ENCODE measurements around the gene CPNE9. TPM values are rescaled to one million over a fixed set of nuclear protein-coding genes. Genes with fewer than 3 reads are reported as not detected.

Gene CPNE9
- polyA plus RNA-seq, 1 of the 3 experiments (the other 2 are of a cell fraction) = 0.03 TPM

DNA sequence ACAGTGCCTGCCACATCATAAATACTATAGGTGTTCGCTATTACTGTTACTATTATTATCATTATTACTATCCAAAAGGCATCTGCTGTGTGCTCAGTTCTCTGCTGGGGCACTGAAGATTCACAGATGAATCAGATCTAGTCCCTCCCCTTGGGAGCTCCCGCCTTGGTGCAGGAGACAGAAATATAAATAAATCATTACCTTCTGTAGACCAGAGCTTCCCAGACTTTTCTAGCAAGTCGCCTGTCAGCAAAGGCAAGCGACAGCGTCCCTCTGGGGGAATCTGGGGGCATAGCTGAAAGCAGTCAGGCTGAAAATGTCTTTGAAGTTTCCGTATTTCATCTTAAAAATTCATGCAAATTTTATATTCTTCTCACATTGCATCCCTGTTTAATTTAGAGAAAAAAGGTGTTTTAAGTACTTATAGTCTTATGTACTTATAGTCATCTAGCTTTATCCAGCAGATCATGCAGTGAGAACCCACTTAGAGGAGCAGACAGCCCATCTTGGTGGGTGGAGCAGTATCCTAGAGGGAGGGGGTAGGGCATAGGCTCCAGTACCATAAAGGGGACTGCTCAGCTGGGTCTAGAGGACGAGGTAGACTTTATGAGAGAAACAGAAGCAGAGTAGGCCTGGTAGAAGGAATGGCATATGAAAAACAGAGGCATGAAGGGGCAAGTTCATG is 17.5 kb downstream of the CPNE9 start:
- H3K4me1 ChIP-seq (ENCODE audit: control insufficient read depth in 1 of 2, insufficient read depth in 2 of 2, low read depth in 1 of 2, low read length in 1 of 2) = no peaks in the 10 kb centered on the region
- peaks cover 8% of the 10 kb centered on the region for H3F3A ChIP-seq (replicated peaks; ENCODE audit: insufficient read depth)
- no peaks in the 10 kb centered on the region for H4K20me1 ChIP-seq (ENCODE audit: insufficient read depth)
- DNase-seq = no peak
- H3K36me3 ChIP-seq (replicated peaks in 1 of 2; ENCODE audit: control insufficient read depth in 1 of 2, insufficient read depth in 2 of 2, low read length in 1 of 2) = no peaks in the 10 kb centered on the region
- no peak overlapping the region for H3K9ac ChIP-seq
- POLR2A ChIA-PET = no interaction called here
- H2AFZ ChIP-seq (ENCODE audit: low read depth) = no peak overlapping the region
- TF ChIP-seq MEF2A (IDR thresholded peaks at IDR 0.05; ENCODE audit: borderline replicate concordance, low read depth) (no peak), NRF1 (IDR thresholded peaks at IDR 0.05; ENCODE audit: low read depth, low read length) (no peak), EP300 (IDR thresholded peaks at IDR 0.05; ENCODE audit: borderline replicate concordance in 1 of 2, low read depth in 1 of 2, low read length in 1 of 2) (no peak), MAX (IDR thresholded peaks at IDR 0.05; ENCODE audit: low read depth) (no peak), GATA2 (CRISPR knock-in tag; IDR thresholded peaks at IDR 0.05) (no peak), EZH2phosphoT487 (IDR thresholded peaks at IDR 0.05; ENCODE audit: borderline replicate concordance, low read depth) (no peak), ELF1 (IDR thresholded peaks at IDR 0.05) (no peak), JUND (IDR thresholded peaks at IDR 0.05) (no peak)
- TF ChIP-seq, protein P1, sequence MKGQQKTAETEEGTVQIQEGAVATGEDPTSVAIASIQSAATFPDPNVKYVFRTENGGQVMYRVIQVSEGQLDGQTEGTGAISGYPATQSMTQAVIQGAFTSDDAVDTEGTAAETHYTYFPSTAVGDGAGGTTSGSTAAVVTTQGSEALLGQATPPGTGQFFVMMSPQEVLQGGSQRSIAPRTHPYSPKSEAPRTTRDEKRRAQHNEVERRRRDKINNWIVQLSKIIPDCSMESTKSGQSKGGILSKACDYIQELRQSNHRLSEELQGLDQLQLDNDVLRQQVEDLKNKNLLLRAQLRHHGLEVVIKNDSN (IDR thresholded peaks at IDR 0.05; ENCODE audit: borderline replicate concordance, low read depth) = no peak
- TF ChIP-seq, protein P2, sequence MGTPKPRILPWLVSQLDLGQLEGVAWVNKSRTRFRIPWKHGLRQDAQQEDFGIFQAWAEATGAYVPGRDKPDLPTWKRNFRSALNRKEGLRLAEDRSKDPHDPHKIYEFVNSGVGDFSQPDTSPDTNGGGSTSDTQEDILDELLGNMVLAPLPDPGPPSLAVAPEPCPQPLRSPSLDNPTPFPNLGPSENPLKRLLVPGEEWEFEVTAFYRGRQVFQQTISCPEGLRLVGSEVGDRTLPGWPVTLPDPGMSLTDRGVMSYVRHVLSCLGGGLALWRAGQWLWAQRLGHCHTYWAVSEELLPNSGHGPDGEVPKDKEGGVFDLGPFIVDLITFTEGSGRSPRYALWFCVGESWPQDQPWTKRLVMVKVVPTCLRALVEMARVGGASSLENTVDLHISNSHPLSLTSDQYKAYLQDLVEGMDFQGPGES (IDR thresholded peaks at IDR 0.05; ENCODE audit: low read depth, low read length) = no peak
- H3K27me3 ChIP-seq (ENCODE audit: insufficient read depth) = no peaks in the 10 kb centered on the region
- no peak overlapping the region for H3K27ac ChIP-seq (ENCODE audit: low read depth in 2 of 2, low read length in 1 of 2)
- no peaks in the 10 kb centered on the region for H3K9me2 ChIP-seq
- CTCF ChIA-PET = interaction anchor here (1.2 kb wide), 1 partner anchor 28 kb away, joined by 3 read pairs; no protein-coding TSS in a partner anchor
- H3K9me3 ChIP-seq = no peaks in the 10 kb centered on the region
- no peak overlapping the region; the same call in 1 of the 2 replicates for H3K4me2 ChIP-seq
- H3K79me2 ChIP-seq (ENCODE audit: insufficient read depth) = no peaks in the 10 kb centered on the region
- H3K4me3 ChIP-seq (ENCODE audit: low read depth in 2 of 2, low read length in 1 of 2) = no peak overlapping the region
- WGBS (ENCODE audit: low lambda C conversion rate) = 42% methylated on average over 7 of the region's 7 CpGs

DNA sequence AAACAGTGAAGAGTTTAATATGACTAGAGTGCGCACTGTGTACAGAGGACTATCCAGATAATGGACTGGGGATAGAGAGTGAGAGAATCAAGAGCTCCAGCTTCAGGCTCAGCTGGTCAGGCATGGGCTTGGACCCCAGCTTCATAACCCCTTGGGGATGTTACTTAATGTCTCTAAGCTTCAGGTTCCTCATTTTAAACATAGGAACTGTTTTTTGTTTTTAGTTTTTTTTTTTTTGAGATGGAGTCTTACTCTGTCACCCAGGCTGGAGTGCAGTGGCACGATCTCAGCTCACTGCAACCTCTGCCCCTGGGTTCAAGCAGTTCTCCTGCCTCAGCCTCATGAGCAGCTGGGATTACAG is 18.0 kb downstream of the CPNE9 start:
- WGBS (ENCODE audit: low lambda C conversion rate) = 74% methylated on average over 2 of the region's 2 CpGs
- Histone ChIP-seq H3F3A (replicated peaks; ENCODE audit: insufficient read depth) (peaks cover 8% of the 10 kb centered on the region), H4K20me1 (ENCODE audit: insufficient read depth) (no peaks in the 10 kb centered on the region), H3K4me2 (no peak overlapping the region), H3K9me2 (no peaks in the 10 kb centered on the region), H3K9me3 (no peaks in the 10 kb centered on the region), H3K79me2 (ENCODE audit: insufficient read depth) (no peaks in the 10 kb centered on the region), H3K36me3 (replicated peaks in 1 of 2; ENCODE audit: control insufficient read depth in 1 of 2, insufficient read depth in 2 of 2, low read length in 1 of 2) (no peaks in the 10 kb centered on the region), H3K27me3 (ENCODE audit: insufficient read depth) (no peaks in the 10 kb centered on the region), H3K9ac (no peak overlapping the region), H3K4me1 (ENCODE audit: control insufficient read depth in 1 of 2, insufficient read depth in 2 of 2, low read depth in 1 of 2, low read length in 1 of 2) (no peaks in the 10 kb centered on the region), H3K27ac (ENCODE audit: low read depth in 2 of 2, low read length in 1 of 2) (no peak overlapping the region), H2AFZ (ENCODE audit: low read depth) (no peak overlapping the region), H3K4me3 (ENCODE audit: low read depth in 2 of 2, low read length in 1 of 2) (no peak overlapping the region)
- ChIA-PET POLR2A (no interaction called here), CTCF (no interaction called here)
- no peak for DNase-seq
- TF ChIP-seq GATA2 (CRISPR knock-in tag; IDR thresholded peaks at IDR 0.05) = no peak
- TF ChIP-seq, protein P3, sequence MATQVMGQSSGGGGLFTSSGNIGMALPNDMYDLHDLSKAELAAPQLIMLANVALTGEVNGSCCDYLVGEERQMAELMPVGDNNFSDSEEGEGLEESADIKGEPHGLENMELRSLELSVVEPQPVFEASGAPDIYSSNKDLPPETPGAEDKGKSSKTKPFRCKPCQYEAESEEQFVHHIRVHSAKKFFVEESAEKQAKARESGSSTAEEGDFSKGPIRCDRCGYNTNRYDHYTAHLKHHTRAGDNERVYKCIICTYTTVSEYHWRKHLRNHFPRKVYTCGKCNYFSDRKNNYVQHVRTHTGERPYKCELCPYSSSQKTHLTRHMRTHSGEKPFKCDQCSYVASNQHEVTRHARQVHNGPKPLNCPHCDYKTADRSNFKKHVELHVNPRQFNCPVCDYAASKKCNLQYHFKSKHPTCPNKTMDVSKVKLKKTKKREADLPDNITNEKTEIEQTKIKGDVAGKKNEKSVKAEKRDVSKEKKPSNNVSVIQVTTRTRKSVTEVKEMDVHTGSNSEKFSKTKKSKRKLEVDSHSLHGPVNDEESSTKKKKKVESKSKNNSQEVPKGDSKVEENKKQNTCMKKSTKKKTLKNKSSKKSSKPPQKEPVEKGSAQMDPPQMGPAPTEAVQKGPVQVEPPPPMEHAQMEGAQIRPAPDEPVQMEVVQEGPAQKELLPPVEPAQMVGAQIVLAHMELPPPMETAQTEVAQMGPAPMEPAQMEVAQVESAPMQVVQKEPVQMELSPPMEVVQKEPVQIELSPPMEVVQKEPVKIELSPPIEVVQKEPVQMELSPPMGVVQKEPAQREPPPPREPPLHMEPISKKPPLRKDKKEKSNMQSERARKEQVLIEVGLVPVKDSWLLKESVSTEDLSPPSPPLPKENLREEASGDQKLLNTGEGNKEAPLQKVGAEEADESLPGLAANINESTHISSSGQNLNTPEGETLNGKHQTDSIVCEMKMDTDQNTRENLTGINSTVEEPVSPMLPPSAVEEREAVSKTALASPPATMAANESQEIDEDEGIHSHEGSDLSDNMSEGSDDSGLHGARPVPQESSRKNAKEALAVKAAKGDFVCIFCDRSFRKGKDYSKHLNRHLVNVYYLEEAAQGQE (IDR thresholded peaks at IDR 0.05; ENCODE audit: low read depth, low read length) = no peak
- TF ChIP-seq, protein P2 (IDR thresholded peaks at IDR 0.05; ENCODE audit: low read depth, low read length) = no peak
- TF ChIP-seq, protein P1 (IDR thresholded peaks at IDR 0.05; ENCODE audit: borderline replicate concordance, low read depth) = no peak
- no peak for TF ChIP-seq FOSL2 (IDR thresholded peaks at IDR 0.05; ENCODE audit: borderline replicate concordance, low read depth)
- no peak for TF ChIP-seq JUND (IDR thresholded peaks at IDR 0.05)
- no peak for TF ChIP-seq FOXJ3 (CRISPR knock-in tag; IDR thresholded peaks at IDR 0.05)
- TF ChIP-seq MEF2A (IDR thresholded peaks at IDR 0.05; ENCODE audit: borderline replicate concordance, low read depth) = no peak
- TF ChIP-seq SMC3 (IDR thresholded peaks at IDR 0.05; ENCODE audit: low read depth, low read length) = no peak
- no peak for TF ChIP-seq CHD2 (IDR thresholded peaks at IDR 0.05; ENCODE audit: low read length, partially characterized antibody)
- TF ChIP-seq RXRA (IDR thresholded peaks at IDR 0.05; ENCODE audit: borderline replicate concordance, low read depth) = no peak
- no peak for TF ChIP-seq RCOR1 (IDR thresholded peaks at IDR 0.05; ENCODE audit: low read length)
